Testis (tissue), 2 donors: ENCODE measurements around the gene SMYD3.

Experiments used
- POLR2A ChIP-seq: fragments of 450-650 bp; IDR thresholded peaks from one replicate; pipeline ENCODE4 v1.6.1; 2017; ENCODE audit warnings: antibody characterized with exemption, mild to moderate bottlenecking, moderate library complexity
- TF ChIP-seq, protein P1 (sequence below), 3 experiments: fragments of 450-650 bp in 2 of 3; fragments of 200-600 bp in 1 of 3; sonication (generic) in 1 of 3; IDR thresholded peaks; one replicate each; pipeline ENCODE4 v1.5.1; 2016 to 2019; ENCODE audit warnings: antibody characterized with exemption in 3 of 3, mild to moderate bottlenecking in 2 of 3, moderate library complexity in 1 of 3

DNA sequence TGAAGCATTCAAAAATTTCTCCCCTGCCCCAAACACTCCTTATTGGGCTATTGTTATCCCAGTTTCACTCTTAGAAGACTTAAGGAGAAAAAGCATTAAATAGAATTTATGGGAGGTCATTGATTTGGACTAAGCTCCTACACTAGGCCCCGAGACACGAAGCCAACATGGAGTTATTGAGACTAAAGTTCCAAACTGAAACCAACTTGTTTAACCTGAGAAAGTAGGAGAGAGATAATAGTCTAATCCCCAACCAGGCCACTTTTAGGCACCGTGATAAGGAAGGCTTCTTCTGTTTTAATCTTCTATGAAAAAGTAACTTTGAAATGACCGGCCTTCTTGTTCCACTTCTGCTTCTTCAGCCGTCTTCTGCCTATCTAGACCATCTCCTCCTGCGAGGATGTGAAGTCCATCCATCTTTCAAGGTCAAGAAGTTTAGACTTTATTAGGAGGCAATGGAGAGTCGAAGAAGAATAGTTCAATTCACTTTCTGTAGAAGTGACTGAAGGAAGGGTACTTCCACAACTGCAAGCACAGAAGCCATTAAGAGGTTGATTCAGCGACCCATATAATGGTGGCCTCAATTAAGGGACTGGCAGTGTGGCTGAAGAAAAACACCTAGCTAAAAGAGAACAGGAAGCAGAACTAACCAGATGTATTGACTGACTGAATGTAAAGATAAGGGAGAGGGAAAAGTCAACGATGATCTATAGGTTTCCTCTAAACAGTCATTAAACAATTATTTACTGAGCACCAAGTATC, 428.8 kb downstream of the SMYD3 start:
- TF ChIP-seq, protein P1, sequence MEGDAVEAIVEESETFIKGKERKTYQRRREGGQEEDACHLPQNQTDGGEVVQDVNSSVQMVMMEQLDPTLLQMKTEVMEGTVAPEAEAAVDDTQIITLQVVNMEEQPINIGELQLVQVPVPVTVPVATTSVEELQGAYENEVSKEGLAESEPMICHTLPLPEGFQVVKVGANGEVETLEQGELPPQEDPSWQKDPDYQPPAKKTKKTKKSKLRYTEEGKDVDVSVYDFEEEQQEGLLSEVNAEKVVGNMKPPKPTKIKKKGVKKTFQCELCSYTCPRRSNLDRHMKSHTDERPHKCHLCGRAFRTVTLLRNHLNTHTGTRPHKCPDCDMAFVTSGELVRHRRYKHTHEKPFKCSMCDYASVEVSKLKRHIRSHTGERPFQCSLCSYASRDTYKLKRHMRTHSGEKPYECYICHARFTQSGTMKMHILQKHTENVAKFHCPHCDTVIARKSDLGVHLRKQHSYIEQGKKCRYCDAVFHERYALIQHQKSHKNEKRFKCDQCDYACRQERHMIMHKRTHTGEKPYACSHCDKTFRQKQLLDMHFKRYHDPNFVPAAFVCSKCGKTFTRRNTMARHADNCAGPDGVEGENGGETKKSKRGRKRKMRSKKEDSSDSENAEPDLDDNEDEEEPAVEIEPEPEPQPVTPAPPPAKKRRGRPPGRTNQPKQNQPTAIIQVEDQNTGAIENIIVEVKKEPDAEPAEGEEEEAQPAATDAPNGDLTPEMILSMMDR (IDR thresholded peaks at IDR 0.05), result no peak
- TF ChIP-seq POLR2A, result no peak
